ENCODE data around the gene MAML2. TPM values are rescaled to one million over a fixed set of nuclear protein-coding genes. Genes with fewer than 3 reads are reported as not detected.

Gene MAML2
- total RNA-seq, 5 donors from 2014 or later (not counting 1 experiment from before 2014, with no cell fraction given): 30.4 to 66.7 (median 35.1) TPM

Other genes starting within 250 kb of the MAML2 start
- 10 to 100 TPM; 28.9 to 37.1 (median 33.5) TPM for gene CCDC82, start 46.7 kb upstream of the MAML2 start, total RNA-seq
- 10 to 100 TPM in 3 of 5 donors, 1 to 10 TPM in 2; 4.8 to 15.6 (median 12.3) TPM for gene JRKL, start 46.8 kb upstream of the MAML2 start, total RNA-seq